ENCODE results near the gene SUPT6H. TPM values are rescaled to one million over a fixed set of nuclear protein-coding genes. Genes with fewer than 3 reads are reported as not detected.

The SUPT6H gene
- total RNA-seq, 3 donors from 2014 or later: 47.8 to 97.7 (median 60.7) TPM

DNA sequence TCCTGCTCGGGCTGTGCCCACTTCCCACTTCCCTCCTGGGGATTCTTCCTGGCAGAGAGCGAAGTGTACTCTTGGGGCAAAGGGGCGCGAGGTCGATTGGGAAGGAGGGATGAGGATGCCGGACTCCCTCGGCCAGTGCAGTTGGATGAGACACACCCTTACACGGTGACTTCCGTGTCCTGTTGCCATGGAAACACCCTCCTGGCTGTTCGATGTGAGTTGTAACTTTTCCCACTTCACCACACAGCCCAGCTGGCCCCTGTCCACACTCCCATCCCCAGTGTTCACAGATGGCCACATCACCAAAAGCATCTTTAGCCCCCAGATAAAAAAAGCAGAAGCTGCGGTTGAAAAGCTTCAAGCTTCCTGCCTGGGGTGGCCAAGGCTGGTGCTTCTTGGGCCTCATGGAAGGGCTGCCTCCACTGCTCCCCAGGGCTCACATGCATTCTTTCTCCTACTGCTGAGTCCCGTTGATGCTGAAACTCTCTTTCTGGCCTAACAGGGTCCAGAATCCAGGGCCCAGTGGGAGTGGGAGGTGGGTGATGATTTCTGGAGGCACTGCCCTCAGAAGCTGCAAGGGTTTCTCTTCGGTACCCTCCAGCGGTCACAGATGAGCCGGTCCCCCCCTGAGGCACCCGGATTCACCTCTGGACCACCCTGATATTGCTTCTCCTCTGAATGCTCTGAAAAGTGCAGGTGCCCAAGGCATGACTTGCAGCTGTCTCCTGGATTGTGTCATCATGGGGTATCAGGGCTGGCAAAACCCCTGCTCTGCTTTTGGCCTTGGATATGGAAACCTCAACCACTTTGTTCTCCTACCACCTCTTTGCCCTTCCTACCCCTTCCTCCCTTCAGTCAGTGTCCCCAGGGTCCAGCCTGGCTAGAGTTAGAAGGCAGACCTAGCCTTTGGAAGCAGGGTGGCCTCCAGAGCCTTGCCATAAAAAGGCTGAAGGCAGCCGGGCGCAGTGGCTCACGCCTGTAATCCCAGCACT, 79.6 kb downstream of the SUPT6H start:
- Histone ChIP-seq H3K4me3 (no peak overlapping the region), H3K4me1 (ENCODE audit: low read depth) (peaks cover 28% of the 10 kb centered on the region), H3K36me3 (ENCODE audit: low read depth) (no peaks in the 10 kb centered on the region), H3K9me3 (no peaks in the 10 kb centered on the region)
- peak in 2 of 3 donors; percentile 45 to 51 for DNase-seq
- TF ChIP-seq, protein P1, sequence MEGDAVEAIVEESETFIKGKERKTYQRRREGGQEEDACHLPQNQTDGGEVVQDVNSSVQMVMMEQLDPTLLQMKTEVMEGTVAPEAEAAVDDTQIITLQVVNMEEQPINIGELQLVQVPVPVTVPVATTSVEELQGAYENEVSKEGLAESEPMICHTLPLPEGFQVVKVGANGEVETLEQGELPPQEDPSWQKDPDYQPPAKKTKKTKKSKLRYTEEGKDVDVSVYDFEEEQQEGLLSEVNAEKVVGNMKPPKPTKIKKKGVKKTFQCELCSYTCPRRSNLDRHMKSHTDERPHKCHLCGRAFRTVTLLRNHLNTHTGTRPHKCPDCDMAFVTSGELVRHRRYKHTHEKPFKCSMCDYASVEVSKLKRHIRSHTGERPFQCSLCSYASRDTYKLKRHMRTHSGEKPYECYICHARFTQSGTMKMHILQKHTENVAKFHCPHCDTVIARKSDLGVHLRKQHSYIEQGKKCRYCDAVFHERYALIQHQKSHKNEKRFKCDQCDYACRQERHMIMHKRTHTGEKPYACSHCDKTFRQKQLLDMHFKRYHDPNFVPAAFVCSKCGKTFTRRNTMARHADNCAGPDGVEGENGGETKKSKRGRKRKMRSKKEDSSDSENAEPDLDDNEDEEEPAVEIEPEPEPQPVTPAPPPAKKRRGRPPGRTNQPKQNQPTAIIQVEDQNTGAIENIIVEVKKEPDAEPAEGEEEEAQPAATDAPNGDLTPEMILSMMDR (IDR thresholded peaks at IDR 0.05): no peak
- intact Hi-C loops (cut with DNase I, micrococcal nuclease): no loop called here
- ATAC-seq: no peak

DNA sequence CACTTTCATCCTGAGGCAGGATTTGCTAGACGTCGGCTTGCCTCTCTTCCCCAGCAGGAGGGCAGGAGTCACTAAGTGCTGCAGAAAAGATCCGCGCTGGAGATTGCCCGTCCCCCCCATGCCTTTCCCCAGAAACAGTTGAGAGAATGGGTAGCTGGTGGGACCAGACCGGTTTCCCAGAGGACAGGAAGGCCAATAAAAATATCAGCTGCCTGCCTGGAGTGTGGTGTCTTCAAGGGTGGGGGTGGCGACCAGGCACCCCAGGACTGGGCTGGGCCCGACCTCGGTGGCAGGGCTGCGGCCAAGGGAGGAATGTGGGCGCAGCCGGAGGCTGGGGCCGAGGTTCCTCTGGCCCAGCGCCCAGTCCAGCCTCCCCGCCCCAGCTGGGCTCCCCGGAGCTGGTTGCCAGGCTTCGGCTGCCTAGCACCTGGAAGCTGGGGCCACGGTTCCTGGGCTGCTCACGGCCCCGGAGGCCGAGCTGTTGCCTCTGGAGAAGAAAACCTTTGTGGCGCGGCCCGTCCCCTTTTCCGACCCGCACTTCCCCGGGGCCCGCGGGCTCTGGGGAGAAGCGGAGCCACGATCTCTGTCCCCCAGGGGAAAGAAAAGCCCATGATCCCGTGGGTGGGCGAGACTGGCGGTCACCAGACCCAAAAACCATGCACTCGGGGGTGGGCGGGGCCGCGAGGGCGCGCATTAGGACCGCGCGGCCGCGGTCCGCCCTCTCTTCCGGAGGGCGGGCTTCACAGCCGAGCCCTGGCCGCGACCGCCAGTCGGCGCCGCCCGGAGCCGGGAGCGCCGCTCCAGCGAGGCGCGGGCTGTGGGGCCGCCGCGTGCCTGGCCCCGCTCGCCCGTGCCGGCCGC, 81.5 kb downstream of the SUPT6H start, which contains the start of gene TRAF4:
TRAF4 (plus strand) TSS at position 769 of the 861 bp plus-strand sequence. CDS start 102 bp downstream, outside the sequence.
- TF ChIP-seq, protein P1 (IDR thresholded peaks at IDR 0.05): no peak
- intact Hi-C loops (cut with DNase I, micrococcal nuclease): no loop called here
- peaks cover 42% of the 10 kb centered on the region for H3K4me1 ChIP-seq (ENCODE audit: low read depth)
- H3K9me3 ChIP-seq: no peaks in the 10 kb centered on the region
- ATAC-seq (peak; percentile 68), DNase-seq (peak; percentile 88 to 92 (median 90))
- H3K4me3 ChIP-seq: peak within 1 kb of the TSS; percentile 75
- H3K36me3 ChIP-seq (ENCODE audit: low read depth): no peaks in the 10 kb centered on the region

DNA sequence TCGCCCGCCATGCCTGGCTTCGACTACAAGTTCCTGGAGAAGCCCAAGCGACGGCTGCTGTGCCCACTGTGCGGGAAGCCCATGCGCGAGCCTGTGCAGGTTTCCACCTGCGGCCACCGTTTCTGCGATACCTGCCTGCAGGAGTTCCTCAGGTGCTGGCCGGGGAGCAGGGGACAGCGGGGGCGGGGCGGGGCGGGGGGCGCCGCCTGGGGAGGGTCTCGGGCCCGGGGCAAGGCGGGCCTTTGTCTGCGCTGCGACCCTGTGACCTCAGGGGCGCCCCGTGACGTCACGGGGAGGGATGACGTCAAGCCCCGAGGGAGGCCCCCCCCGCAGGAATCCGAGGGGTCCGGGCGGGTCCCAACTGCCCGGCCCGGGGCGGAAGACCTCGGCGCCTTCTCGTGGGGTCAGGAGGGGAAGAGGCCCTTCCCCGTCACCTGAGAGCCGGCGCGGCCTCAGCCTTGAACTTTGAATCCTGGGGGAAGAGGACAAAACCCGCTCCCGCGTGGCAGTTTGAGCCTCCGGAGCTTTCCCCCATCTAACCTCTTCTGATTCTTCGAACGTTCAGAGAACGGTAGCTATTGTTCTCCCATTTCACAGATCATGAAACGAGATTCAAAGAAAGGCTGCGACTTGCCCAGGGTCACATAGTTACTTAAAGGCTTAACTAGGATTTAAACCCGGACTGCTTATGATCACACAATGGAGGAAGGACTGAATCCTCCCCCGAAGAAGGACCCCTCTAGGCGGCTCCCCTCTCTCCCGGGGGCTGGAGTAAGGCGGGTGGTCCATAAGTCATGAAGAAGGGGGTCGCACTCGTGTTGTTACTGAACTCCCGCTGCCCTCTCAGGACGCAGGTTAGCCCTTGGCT, 82.3 kb downstream of the SUPT6H start:
- H3K4me1 ChIP-seq (ENCODE audit: low read depth): peaks cover 47% of the 10 kb centered on the region
- TF ChIP-seq, protein P1 (IDR thresholded peaks at IDR 0.05): no peak
- H3K9me3 ChIP-seq: no peaks in the 10 kb centered on the region
- intact Hi-C loops (cut with DNase I, micrococcal nuclease): no loop called here
- peak; percentile 11 for ATAC-seq
- peak overlapping the region; percentile 75 for H3K4me3 ChIP-seq
- peak; percentile 76 to 85 (median 83) for DNase-seq
- H3K36me3 ChIP-seq (ENCODE audit: low read depth): no peaks in the 10 kb centered on the region

DNA sequence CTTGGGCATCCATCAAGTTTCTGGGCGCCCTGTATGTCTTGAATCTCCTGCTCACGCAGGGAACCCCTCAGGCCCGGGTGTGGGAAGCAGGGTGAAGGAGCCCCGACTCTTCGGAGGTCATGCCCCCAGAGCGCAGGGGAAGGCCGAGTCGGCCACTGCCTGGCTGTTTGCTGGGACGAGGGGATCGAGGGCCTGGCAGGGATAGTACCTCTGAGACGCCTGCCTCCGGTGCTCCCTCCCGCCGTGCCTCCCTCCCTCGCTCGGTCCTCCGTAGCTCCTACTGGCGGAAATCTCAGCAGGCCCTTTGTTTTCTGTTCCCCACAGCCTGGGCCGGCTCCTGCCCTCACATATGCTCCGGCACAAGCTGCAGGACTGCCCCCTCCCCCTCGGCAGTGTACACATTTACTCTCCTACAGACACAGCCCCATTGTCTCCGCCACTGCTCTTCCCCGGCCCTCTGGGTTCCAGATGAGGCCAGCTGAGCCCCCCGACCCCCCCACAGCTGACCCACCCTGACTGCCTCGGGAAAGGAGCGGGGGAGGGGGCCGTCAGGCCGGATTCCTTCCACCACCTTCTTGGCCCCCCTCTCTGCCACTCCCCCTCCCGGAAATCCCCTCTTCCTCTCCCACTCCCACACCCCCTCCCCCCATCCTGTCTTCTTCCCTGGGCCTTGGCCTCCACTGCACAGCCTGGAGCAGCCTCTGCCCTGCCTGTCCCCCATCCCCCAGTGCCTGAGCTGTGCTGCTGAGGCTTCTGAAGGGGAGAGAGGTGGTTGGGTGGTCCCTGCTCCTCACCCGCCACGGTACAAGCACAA, 83.2 kb downstream of the SUPT6H start:
- peaks cover 49% of the 10 kb centered on the region for H3K4me1 ChIP-seq (ENCODE audit: low read depth)
- peak; percentile 1 for ATAC-seq

More for the DNA sequence above, 83.2 kb downstream of the SUPT6H start:
- no peaks in the 10 kb centered on the region for H3K9me3 ChIP-seq
- TF ChIP-seq, protein P1 (IDR thresholded peaks at IDR 0.05): no peak
- intact Hi-C loops (cut with DNase I, micrococcal nuclease): no loop called here
- peak overlapping the region; percentile 75 for H3K4me3 ChIP-seq
- peak; percentile 73 to 81 (median 74) for DNase-seq
- no peaks in the 10 kb centered on the region for H3K36me3 ChIP-seq (ENCODE audit: low read depth)
